Astrocyte (in vitro differentiated cells and primary cell): ENCODE data around the gene STUB1. TPM values are rescaled to one million over a fixed set of nuclear protein-coding genes. Genes with fewer than 3 reads are reported as not detected.

Experiments
- DNase-seq: peaks from one replicate; pipeline ENCODE4 v3.0.0-alpha.2; 2010; ENCODE audit warnings: low read depth
- FAIRE-seq: peaks from 2 replicates; lab custom pipeline; 2011; peaks lifted over from hg19 to GRCh38; lab: Jason Lieb, UNC
- H2AFZ ChIP-seq: 2 replicates; pipeline ENCODE4 v1.6.0; 2012; ENCODE audit warnings: low read depth, low read length, inconsistent platforms
- H3K27ac ChIP-seq: 2 replicates; pipeline ENCODE4 v1.5.1; 2011; ENCODE audit warnings: low read depth, low read length, inconsistent platforms
- H3K27me3 ChIP-seq: 2 replicates; pipeline ENCODE4 v1.6.0; 2011; ENCODE audit warnings: low read length, inconsistent platforms; ENCODE audit not compliant: insufficient read depth
- H3K36me3 ChIP-seq: 2 replicates; pipeline ENCODE4 v1.5.1; 2011; ENCODE audit warnings: low read length, inconsistent platforms; ENCODE audit not compliant: insufficient read depth
- H3K4me1 ChIP-seq: 2 replicates; pipeline ENCODE4 v1.5.1; 2011; ENCODE audit warnings: low read length, inconsistent platforms; ENCODE audit not compliant: insufficient read depth
- H3K4me2 ChIP-seq: 2 replicates; pipeline ENCODE4 v1.6.0; 2012; ENCODE audit warnings: low read length, inconsistent platforms
- H3K4me3 ChIP-seq: 2 replicates; pipeline ENCODE4 v1.5.1; 2011; ENCODE audit warnings: low read depth, mild to moderate bottlenecking, low read length, inconsistent platforms; ENCODE audit not compliant: insufficient read depth
- H3K79me2 ChIP-seq: 2 replicates; pipeline ENCODE4 v1.6.0; 2012; ENCODE audit warnings: mild to moderate bottlenecking, low read length, inconsistent platforms; ENCODE audit not compliant: insufficient read depth
- H3K9ac ChIP-seq: 2 replicates; pipeline ENCODE4 v1.6.0; 2012; ENCODE audit warnings: mild to moderate bottlenecking, low read length, inconsistent platforms
- H3K9me3 ChIP-seq: 2 replicates; pipeline ENCODE4 v1.5.1; 2012; ENCODE audit warnings: low read depth, mild to moderate bottlenecking, low read length, inconsistent platforms; ENCODE audit not compliant: insufficient read depth
- H4K20me1 ChIP-seq: 2 replicates; pipeline ENCODE4 v1.6.0; 2012; ENCODE audit warnings: low read length, inconsistent platforms; ENCODE audit not compliant: insufficient read depth
- H3K27ac Mint-ChIP-seq: one replicate; pipeline ENCODE4 v1.8.0; 2021; ENCODE audit warnings: mild to moderate bottlenecking, mixed read lengths; ENCODE audit not compliant: unreplicated experiment
- H3K27me3 Mint-ChIP-seq: one replicate; pipeline ENCODE4 v1.8.0; 2021; ENCODE audit warnings: low read depth, mixed read lengths; ENCODE audit not compliant: unreplicated experiment
- H3K36me3 Mint-ChIP-seq: one replicate; pipeline ENCODE4 v1.8.0; 2021; ENCODE audit warnings: low read depth, mixed read lengths; ENCODE audit not compliant: unreplicated experiment
- H3K4me1 Mint-ChIP-seq: one replicate; pipeline ENCODE4 v1.8.0; 2021; ENCODE audit warnings: low read depth, mixed read lengths; ENCODE audit not compliant: unreplicated experiment
- H3K4me3 Mint-ChIP-seq: one replicate; pipeline ENCODE4 v1.8.0; 2021; ENCODE audit warnings: mild to moderate bottlenecking, moderate library complexity, mixed read lengths; ENCODE audit not compliant: unreplicated experiment
- H3K9me3 Mint-ChIP-seq: one replicate; pipeline ENCODE4 v1.8.0; 2021; ENCODE audit warnings: mild to moderate bottlenecking, mixed read lengths; ENCODE audit not compliant: unreplicated experiment
- EZH2 ChIP-seq: IDR thresholded peaks from 2 replicates; pipeline ENCODE4 v1.6.1; 2012; ENCODE audit warnings: mild to moderate bottlenecking, low read length, inconsistent platforms; ENCODE audit not compliant: insufficient read depth
- total RNA-seq: library from RNA; stranded (reverse); gene quantifications from 2 replicates; pipeline ENCODE4 v1.2.1, GENCODE V29; 2021
- TF ChIP-seq, protein P1 (sequence below): IDR thresholded peaks from 2 replicates; pipeline ENCODE4 v1.5.1; 2011; ENCODE audit warnings: low read depth, mild to moderate bottlenecking, inconsistent platforms, low read length, moderate library complexity; ENCODE audit not compliant: insufficient read depth

The STUB1 gene
- total RNA-seq, 1 donor from 2014 or later: 140 TPM

GRCh38 chr16:710500-711075 is 30.4 kb downstream of the STUB1 start:
- Histone ChIP-seq H3K4me2 (no peak overlapping the region), H3K36me3 (no peaks in the 10 kb centered on the region), H3K9ac (no peak overlapping the region), H3K4me3 (no peak overlapping the region), H4K20me1 (peaks cover 6% of the 10 kb centered on the region), H3K9me3 (no peaks in the 10 kb centered on the region), H2AFZ (no peak overlapping the region), H3K27me3 (peaks cover 15% of the 10 kb centered on the region), H3K27ac (no peak overlapping the region), H3K4me1 (peaks cover 24% of the 10 kb centered on the region), H3K79me2 (no peaks in the 10 kb centered on the region)
- DNase-seq (no peak), FAIRE-seq (no peak)
- peaks cover 23% of the 10 kb centered on the region for H3K27me3 Mint-ChIP-seq
- H3K27ac Mint-ChIP-seq: peak overlapping the region; percentile 53
- H3K36me3 Mint-ChIP-seq: no peaks in the 10 kb centered on the region
- TF ChIP-seq EZH2: no peak
- TF ChIP-seq, protein P1, sequence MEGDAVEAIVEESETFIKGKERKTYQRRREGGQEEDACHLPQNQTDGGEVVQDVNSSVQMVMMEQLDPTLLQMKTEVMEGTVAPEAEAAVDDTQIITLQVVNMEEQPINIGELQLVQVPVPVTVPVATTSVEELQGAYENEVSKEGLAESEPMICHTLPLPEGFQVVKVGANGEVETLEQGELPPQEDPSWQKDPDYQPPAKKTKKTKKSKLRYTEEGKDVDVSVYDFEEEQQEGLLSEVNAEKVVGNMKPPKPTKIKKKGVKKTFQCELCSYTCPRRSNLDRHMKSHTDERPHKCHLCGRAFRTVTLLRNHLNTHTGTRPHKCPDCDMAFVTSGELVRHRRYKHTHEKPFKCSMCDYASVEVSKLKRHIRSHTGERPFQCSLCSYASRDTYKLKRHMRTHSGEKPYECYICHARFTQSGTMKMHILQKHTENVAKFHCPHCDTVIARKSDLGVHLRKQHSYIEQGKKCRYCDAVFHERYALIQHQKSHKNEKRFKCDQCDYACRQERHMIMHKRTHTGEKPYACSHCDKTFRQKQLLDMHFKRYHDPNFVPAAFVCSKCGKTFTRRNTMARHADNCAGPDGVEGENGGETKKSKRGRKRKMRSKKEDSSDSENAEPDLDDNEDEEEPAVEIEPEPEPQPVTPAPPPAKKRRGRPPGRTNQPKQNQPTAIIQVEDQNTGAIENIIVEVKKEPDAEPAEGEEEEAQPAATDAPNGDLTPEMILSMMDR: no peak
- H3K9me3 Mint-ChIP-seq: peaks cover 3% of the 10 kb centered on the region
- peaks cover 8% of the 10 kb centered on the region for H3K4me1 Mint-ChIP-seq
- H3K4me3 Mint-ChIP-seq: no peak overlapping the region

GRCh38 chr16:711084-711483 is 30.9 kb downstream of the STUB1 start:
- Histone ChIP-seq H3K27ac (no peak overlapping the region), H3K4me1 (peaks cover 28% of the 10 kb centered on the region), H3K4me3 (no peak overlapping the region), H3K79me2 (no peaks in the 10 kb centered on the region), H3K9ac (no peak overlapping the region), H3K27me3 (peaks cover 15% of the 10 kb centered on the region), H3K9me3 (no peaks in the 10 kb centered on the region), H3K4me2 (no peak overlapping the region), H3K36me3 (no peaks in the 10 kb centered on the region), H4K20me1 (peaks cover 8% of the 10 kb centered on the region), H2AFZ (no peak overlapping the region)
- Mint-ChIP-seq H3K27ac (no peak overlapping the region), H3K9me3 (peaks cover 3% of the 10 kb centered on the region), H3K4me3 (no peak overlapping the region), H3K36me3 (no peaks in the 10 kb centered on the region), H3K27me3 (peaks cover 23% of the 10 kb centered on the region), H3K4me1 (peaks cover 8% of the 10 kb centered on the region)
- no peak for FAIRE-seq
- no peak for DNase-seq
- no peak for TF ChIP-seq EZH2
- TF ChIP-seq, protein P1: no peak

DNA sequence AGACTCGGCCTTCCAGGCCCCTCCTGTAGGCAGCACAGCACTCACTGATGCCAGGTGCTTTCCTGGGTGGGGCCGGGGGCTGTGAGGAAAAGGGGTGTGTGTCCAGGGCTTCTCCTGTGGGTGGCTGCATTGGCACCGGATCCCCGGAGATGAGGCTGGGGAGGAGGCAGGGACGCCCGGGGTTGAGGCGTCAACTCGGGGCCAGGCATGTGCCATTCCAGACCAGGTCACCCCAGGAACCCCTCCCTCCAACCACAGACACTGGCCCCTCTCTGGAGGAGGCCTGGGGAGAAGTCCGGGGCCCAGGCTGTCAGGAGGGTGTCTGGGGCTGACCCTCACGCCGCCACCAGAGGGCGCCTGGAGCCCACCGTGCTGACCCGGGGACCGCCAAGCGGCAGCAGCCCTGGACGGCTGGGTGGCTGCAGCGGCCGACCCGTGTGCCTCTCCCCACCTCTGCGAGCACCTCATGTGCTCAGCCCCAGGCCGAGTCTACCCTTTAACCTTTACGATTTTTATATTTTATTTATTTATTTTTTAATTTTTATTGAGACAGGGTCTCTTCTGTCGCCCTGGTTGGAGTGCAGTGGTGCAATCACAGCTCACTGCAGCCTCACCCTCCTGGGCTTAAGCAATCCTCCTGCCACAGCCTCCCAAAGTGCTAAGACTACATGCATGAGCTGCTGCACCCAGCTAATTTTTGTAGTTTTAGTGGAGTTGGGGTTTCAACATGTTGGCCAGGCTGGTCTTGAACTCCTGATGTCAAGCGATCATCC is 31.5 kb downstream of the STUB1 start:
- H3K4me3 ChIP-seq: no peak overlapping the region
- no peak overlapping the region for H2AFZ ChIP-seq
- TF ChIP-seq, protein P1: peak; percentile 58
- no peak for TF ChIP-seq EZH2
- FAIRE-seq (no peak), DNase-seq (no peak)
- peaks cover 18% of the 10 kb centered on the region for H3K27me3 Mint-ChIP-seq
- H3K36me3 ChIP-seq: no peaks in the 10 kb centered on the region
- H3K9ac ChIP-seq: no peak overlapping the region
- H3K9me3 ChIP-seq: no peaks in the 10 kb centered on the region
- peaks cover 5% of the 10 kb centered on the region for H3K79me2 ChIP-seq
- peaks cover 8% of the 10 kb centered on the region for H3K4me1 Mint-ChIP-seq
- H3K4me3 Mint-ChIP-seq: no peak overlapping the region
- peaks cover 13% of the 10 kb centered on the region for H3K27me3 ChIP-seq
- no peak overlapping the region for H3K27ac ChIP-seq
- no peak overlapping the region for H3K27ac Mint-ChIP-seq
- H3K4me2 ChIP-seq: no peak overlapping the region
- peaks cover 3% of the 10 kb centered on the region for H3K9me3 Mint-ChIP-seq
- H3K4me1 ChIP-seq: peaks cover 35% of the 10 kb centered on the region
- no peaks in the 10 kb centered on the region for H3K36me3 Mint-ChIP-seq
- peaks cover 14% of the 10 kb centered on the region for H4K20me1 ChIP-seq
